ENCODE data around the gene MUC20. TPM values are rescaled to one million over a fixed set of nuclear protein-coding genes. Genes with fewer than 3 reads are reported as not detected.
"Not testable (repeated sequence)": the region's sequence is repeated elsewhere in the genome, so short reads cannot be mapped to it uniquely, and the experiment has no call there.

Gene MUC20
- total and polyA plus RNA-seq, 2 of the 8 experiments (the other 6 are each of a cell fraction or from before 2014, with no cell fraction given): 0.24 to 0.26 TPM

DNA sequence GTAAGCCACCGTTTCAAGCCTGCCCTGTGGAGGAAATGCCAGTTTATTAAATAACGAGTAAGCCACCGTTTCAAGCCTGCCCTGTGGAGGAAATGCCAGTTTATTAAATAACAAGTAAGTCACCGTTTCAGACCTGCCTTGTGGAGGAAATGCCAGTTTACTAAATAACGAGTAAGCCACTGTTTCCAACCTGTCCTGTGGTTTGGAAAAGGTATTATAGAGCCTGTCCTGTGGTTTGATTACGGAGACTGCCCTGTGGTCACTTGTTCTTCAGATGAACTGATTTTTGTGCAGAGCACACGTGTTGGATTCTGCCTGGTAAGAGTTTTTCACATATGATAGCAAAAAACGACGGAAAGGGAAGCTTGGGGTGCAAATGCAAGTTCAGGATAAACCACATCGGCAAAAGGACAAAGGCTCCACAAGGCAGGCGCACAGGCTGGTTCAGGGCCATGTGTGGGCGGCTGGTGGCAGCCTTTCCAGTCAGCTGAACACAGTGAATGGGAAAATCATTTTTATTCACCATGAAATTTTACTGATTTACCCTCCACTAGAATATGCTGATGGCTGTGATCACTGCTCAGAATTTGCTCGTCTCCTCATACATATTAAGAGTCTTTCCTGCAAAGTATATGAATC is 38.6 kb upstream of the MUC20 start:
- H2BK120ac ChIP-seq (replicated peaks; ENCODE audit: low read depth, low read length); H3K4me1 ChIP-seq (replicated peaks in 1 of 4; ENCODE audit: control insufficient read depth in 3 of 4, insufficient read depth in 4 of 4, low read length in 3 of 4); H2AK5ac ChIP-seq (ENCODE audit: low read depth, low read length); POLR2A ChIA-PET (ENCODE audit: partially characterized antibody); H2BK15ac ChIP-seq (ENCODE audit: low read length); H2BK5ac ChIP-seq (ENCODE audit: low read depth, low read length); H3K79me1 ChIP-seq (ENCODE audit: low read depth, low read length); H3K4me3 ChIP-seq (ENCODE audit: extremely low read depth in 1 of 4, insufficient read depth in 2 of 4, low read depth in 3 of 4, low read length in 4 of 4); H3K56ac ChIP-seq (replicated peaks; ENCODE audit: insufficient read length, low read depth, low read length); FAIRE-seq; H3K23ac ChIP-seq (ENCODE audit: insufficient read length); H3K4me2 ChIP-seq (ENCODE audit: insufficient read depth in 1 of 2, low read depth in 2 of 2, low read length in 2 of 2); CTCF ChIA-PET (ENCODE audit: partially characterized antibody); H3K9ac ChIP-seq (replicated peaks in 1 of 4; ENCODE audit: extremely low read depth in 1 of 4, low read depth in 3 of 4, low read length in 3 of 4); H4K91ac ChIP-seq (replicated peaks; ENCODE audit: insufficient read length, low read length); H4K20me1 ChIP-seq (replicated peaks in 1 of 2; ENCODE audit: control insufficient read depth in 1 of 2, insufficient read depth in 2 of 2, low read length in 2 of 2); H3K18ac ChIP-seq (ENCODE audit: extremely low read depth, low read length); H4K8ac ChIP-seq (ENCODE audit: extremely low read depth, insufficient read depth, low read length); DNase-seq (ENCODE audit: low read depth in 1 of 2, low spot score in 2 of 2); H3K9me3 ChIP-seq (ENCODE audit: insufficient read depth in 2 of 2, low read depth in 1 of 2, low read length in 1 of 2); H3K14ac ChIP-seq (ENCODE audit: insufficient read length); H3K4ac ChIP-seq (replicated peaks; ENCODE audit: insufficient read length, low read depth, low read length); H2BK12ac ChIP-seq (ENCODE audit: low read depth, low read length); H3K27ac ChIP-seq (ENCODE audit: low read depth, low read length); H4K5ac ChIP-seq (ENCODE audit: insufficient read length, low read depth, low read length); H2AFZ ChIP-seq (ENCODE audit: low read length); H2BK20ac ChIP-seq (ENCODE audit: low read length); H3K23me2 ChIP-seq (ENCODE audit: low read depth, low read length); H3K79me2 ChIP-seq (ENCODE audit: control insufficient read depth in 1 of 2, insufficient read depth in 2 of 2, low read length in 2 of 2); H3K27me3 ChIP-seq (replicated peaks in 1 of 4; ENCODE audit: control insufficient read depth in 3 of 4, extremely low read depth in 1 of 4, insufficient read depth in 3 of 4, low read length in 3 of 4): not testable (repeated sequence)
- 86% methylated on average over 13 of the region's 13 CpGs; no CpG with 5 or more reads in 1 of the 2 experiments for WGBS, 2 experiments (ENCODE audit: extremely low coverage in 1 of 2, insufficient coverage in 1 of 2, insufficient read length in 1 of 2, insufficient replicate concordance in 2 of 2, low coverage in 1 of 2, low lambda C conversion rate in 2 of 2, missing lambda C conversion rate in 1 of 2)
- peaks cover 3 to 29% (median 14%) of the 10 kb centered on the region in 4 experiments; a peak in 7 of 8 replicates for H3K36me3 ChIP-seq (ENCODE audit: control insufficient read depth in 2 of 4, insufficient read depth in 4 of 4, low read length in 3 of 4)

Measured in H1 (cell line).